Caco-2 (cell line): Measurements from ENCODE around the gene ARSD. TPM values are rescaled to one million over a fixed set of nuclear protein-coding genes. Genes with fewer than 3 reads are reported as not detected.
"Not testable (repeated sequence)": the region's sequence is repeated elsewhere in the genome, so short reads cannot be mapped to it uniquely, and the experiment has no call there.

Experiments
- Bru-seq: library from RNA; stranded (reverse); fragments of 400-500 nt; gene quantifications from one replicate; lab custom pipeline; 2021; lab: Mats Ljungman, UMichigan
- BruChase-seq, 2 experiments: library from RNA; stranded (reverse); fragments of 400-500 nt; gene quantifications; one replicate each; lab custom pipeline; 2021; lab: Mats Ljungman, UMichigan
- BruUV-seq: library from RNA; stranded (reverse); fragments of 400-500 nt; replicated peaks from 2 replicates; lab custom pipeline; 2021; lab: Mats Ljungman, UMichigan
- CTCF ChIA-PET: fragments of 300-600 bp; sonication (Branson Sonifier 250); formaldehyde crosslinking; loops from one replicate; lab custom pipeline; 2022; ENCODE audit warnings: antibody characterized with exemption; lab: Charles Lee
- POLR2A ChIA-PET: fragments of 300-600 bp; sonication (Branson Sonifier 250); formaldehyde crosslinking; loops from one replicate; lab custom pipeline; 2022; ENCODE audit warnings: antibody characterized with exemption; lab: Charles Lee
- DNase-seq, 2 experiments: peaks; one replicate each; pipeline versions ENCODE4 v3.0.0 to v3.0.0-alpha.2; 2020 to 2022
- H3K27me3 ChIP-seq: replicated peaks from 2 replicates; pipeline ENCODE4 v1.6.0; 2011; ENCODE audit warnings: low read length; ENCODE audit not compliant: control insufficient read depth, insufficient read depth
- H3K36me3 ChIP-seq: 2 replicates; pipeline ENCODE4 v1.5.1; 2011; ENCODE audit warnings: low read length; ENCODE audit not compliant: control insufficient read depth, insufficient read depth
- H3K4me1 ChIP-seq: fragments of 250-450 bp; sonication (Bioruptor Pico); 2 replicates; pipeline ENCODE4 v1.5.1; 2020; ENCODE audit warnings: mild to moderate bottlenecking
- H3K4me3 ChIP-seq: 2 replicates; pipeline ENCODE4 v1.5.1; 2011; ENCODE audit warnings: low read depth, mild to moderate bottlenecking, control low read depth, low read length
- H3K9me3 ChIP-seq: fragments of 250-450 bp; sonication (Bioruptor Pico); 2 replicates; pipeline ENCODE4 v1.5.1; 2020; ENCODE audit warnings: mild to moderate bottlenecking, moderate library complexity
- H3K27ac Mint-ChIP-seq: one replicate; pipeline ENCODE4 v1.8.0; 2022; ENCODE audit warnings: mixed read lengths; ENCODE audit not compliant: unreplicated experiment
- H3K27me3 Mint-ChIP-seq: one replicate; pipeline ENCODE4 v1.8.0; 2022; ENCODE audit warnings: mixed read lengths; ENCODE audit not compliant: insufficient read depth, unreplicated experiment
- H3K36me3 Mint-ChIP-seq: one replicate; pipeline ENCODE4 v1.8.0; 2022; ENCODE audit warnings: mild to moderate bottlenecking, mixed read lengths; ENCODE audit not compliant: insufficient read depth, unreplicated experiment
- H3K4me1 Mint-ChIP-seq: one replicate; pipeline ENCODE4 v1.8.0; 2022; ENCODE audit warnings: low read depth, mixed read lengths; ENCODE audit not compliant: unreplicated experiment
- H3K4me3 Mint-ChIP-seq: one replicate; pipeline ENCODE4 v1.8.0; 2022; ENCODE audit warnings: mild to moderate bottlenecking, moderate library complexity, mixed read lengths; ENCODE audit not compliant: unreplicated experiment
- H3K9me3 Mint-ChIP-seq: one replicate; pipeline ENCODE4 v1.8.0; 2022; ENCODE audit warnings: mixed read lengths; ENCODE audit not compliant: unreplicated experiment
- CTCF ChIP-seq, 2 experiments: fragments of 200-600 bp in 1 of 2; IDR thresholded peaks; 1 replicate in 1 of 2; 2 replicates in 1 of 2; pipeline versions ENCODE4 v1.5.1 to v1.8.0; 2011 to 2022; ENCODE audit warnings: antibody characterized with exemption in 1 of 2, control low read depth in 1 of 2, inconsistent platforms in 1 of 2, low read depth in 1 of 2, low read length in 1 of 2, mild to moderate bottlenecking in 1 of 2, moderate library complexity in 1 of 2; ENCODE audit not compliant: insufficient read depth in 1 of 2, severe bottlenecking in 1 of 2, unreplicated experiment in 1 of 2
- intact Hi-C: fragments of 100-400 bp; cut with micrococcal nuclease; formaldehyde crosslinking; loops from one replicate; pipeline ENCODE4 v1.10.0; 2022; ENCODE audit not compliant: unreplicated experiment
- long read RNA-seq: library from polyadenylated mRNA; stranded (forward); transcript quantifications from one replicate; pipeline ENCODE4 v2.0.0, GENCODE V29; 2022
- total RNA-seq: library from RNA; stranded (reverse); gene quantifications from 2 replicates; pipeline ENCODE4 v1.2.3, GENCODE V29; 2022

Gene ARSD, protein sequence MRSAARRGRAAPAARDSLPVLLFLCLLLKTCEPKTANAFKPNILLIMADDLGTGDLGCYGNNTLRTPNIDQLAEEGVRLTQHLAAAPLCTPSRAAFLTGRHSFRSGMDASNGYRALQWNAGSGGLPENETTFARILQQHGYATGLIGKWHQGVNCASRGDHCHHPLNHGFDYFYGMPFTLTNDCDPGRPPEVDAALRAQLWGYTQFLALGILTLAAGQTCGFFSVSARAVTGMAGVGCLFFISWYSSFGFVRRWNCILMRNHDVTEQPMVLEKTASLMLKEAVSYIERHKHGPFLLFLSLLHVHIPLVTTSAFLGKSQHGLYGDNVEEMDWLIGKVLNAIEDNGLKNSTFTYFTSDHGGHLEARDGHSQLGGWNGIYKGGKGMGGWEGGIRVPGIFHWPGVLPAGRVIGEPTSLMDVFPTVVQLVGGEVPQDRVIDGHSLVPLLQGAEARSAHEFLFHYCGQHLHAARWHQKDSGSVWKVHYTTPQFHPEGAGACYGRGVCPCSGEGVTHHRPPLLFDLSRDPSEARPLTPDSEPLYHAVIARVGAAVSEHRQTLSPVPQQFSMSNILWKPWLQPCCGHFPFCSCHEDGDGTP
- total RNA-seq = 5.8 TPM in 2 replicates
- percentile 39 among the genes with signal in this experiment for Bru-seq, nascent RNA
- BruChase-seq, experiment 1, labeled RNA remaining after a 2-hour chase = percentile 46 among the genes with signal in this experiment
- BruChase-seq, experiment 2, labeled RNA remaining after a 6-hour chase = percentile 54 among the genes with signal in this experiment
- long read RNA-seq, full-length matches to known transcripts = 6 of 8 reads
- long read RNA-seq, partial matches to known transcripts = 0 of 8 reads
- long read RNA-seq, other reads (novel, unspliced or antisense) = 2 of 8 reads

GRCh38 chrX:2928583-2929434 is at the start of gene ARSD:
Gene ARSD, minus strand, starts transcription at chrX:2929339. Its CDS starts 64 bp downstream, at chrX:2929275.
- Histone ChIP-seq H3K27me3 (no peaks in the 10 kb centered on the region), H3K4me1 (no peaks in the 10 kb centered on the region; the same call in 1 of the 2 replicates), H3K4me3 (peak within 1 kb of the TSS; percentile 19), H3K36me3 (no peaks in the 10 kb centered on the region), H3K9me3 (no peaks in the 10 kb centered on the region)
- H3K27ac Mint-ChIP-seq = peak within 1 kb of the TSS; percentile 50
- H3K27me3 Mint-ChIP-seq = no peaks in the 10 kb centered on the region
- ChIA-PET POLR2A (interaction anchor here (0.6 kb wide), 1 partner anchor 30 kb away, joined by 3 read pairs; no protein-coding TSS in a partner anchor), CTCF (no interaction called here)
- BruUV-seq = no TSS peak
- peak; percentile 47 to 72 for DNase-seq
- no peaks in the 10 kb centered on the region for H3K9me3 Mint-ChIP-seq
- H3K4me1 Mint-ChIP-seq = no peaks in the 10 kb centered on the region
- intact Hi-C loops = loop anchor here (2.0 kb wide), 1 partner anchor 30 kb away; no protein-coding TSS in a partner anchor
- H3K36me3 Mint-ChIP-seq = peaks cover 15% of the 10 kb centered on the region
- peak within 1 kb of the TSS; percentile 63 for H3K4me3 Mint-ChIP-seq
- TF ChIP-seq CTCF (IDR thresholded peaks at IDR 0.05; ENCODE audit: insufficient read depth in 1 of 2, low read depth in 1 of 2, low read length in 1 of 2, severe bottlenecking in 1 of 2, unreplicated experiment in 1 of 2) = no peak

DNA sequence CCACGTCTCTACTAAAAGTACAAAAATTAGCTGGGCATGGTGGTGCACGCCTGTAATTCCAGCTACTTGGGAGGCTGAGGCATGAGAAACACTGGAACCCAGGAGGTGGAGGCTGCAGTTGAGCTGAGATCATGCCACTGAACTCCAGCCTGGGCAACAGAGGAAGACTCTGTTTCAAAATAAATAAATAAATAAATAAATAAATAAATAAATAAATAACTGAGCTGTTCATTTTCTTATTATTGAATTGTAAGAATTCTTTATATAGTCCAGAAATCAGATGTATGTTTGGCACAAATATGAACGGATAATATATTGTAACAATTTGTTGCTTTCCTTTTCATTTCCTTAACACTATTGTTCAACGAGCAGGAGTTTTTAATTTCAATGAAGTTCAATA is 49.5 kb upstream of the ARSD start:
- H3K4me1 Mint-ChIP-seq, intact Hi-C loops, H3K4me3 ChIP-seq, BruUV-seq, POLR2A ChIA-PET, H3K36me3 ChIP-seq, H3K27me3 Mint-ChIP-seq, H3K36me3 Mint-ChIP-seq, H3K9me3 ChIP-seq, CTCF ChIA-PET, H3K27me3 ChIP-seq, H3K4me3 Mint-ChIP-seq, H3K27ac Mint-ChIP-seq, DNase-seq, H3K9me3 Mint-ChIP-seq, H3K4me1 ChIP-seq: not testable (repeated sequence)

DNA sequence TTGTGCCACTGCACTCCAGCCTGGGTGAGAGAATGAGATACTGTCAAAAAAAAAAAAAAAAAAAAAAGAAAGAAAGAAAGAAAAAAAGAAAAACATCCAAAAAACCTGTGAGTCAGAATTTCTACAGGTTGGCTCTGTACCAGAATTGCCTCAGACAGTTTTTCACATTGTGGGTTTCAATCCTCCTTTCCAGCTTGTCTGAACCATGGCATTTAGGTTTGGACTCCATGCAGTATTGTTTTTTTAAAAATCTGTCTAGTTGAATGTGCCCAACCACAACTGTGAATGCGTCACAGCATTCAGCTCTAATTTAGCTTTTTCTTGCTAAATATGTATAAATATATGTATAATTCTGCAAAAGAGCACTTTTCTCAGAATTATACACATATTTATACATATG is 45.8 kb upstream of the ARSD start:
- H3K36me3 ChIP-seq = no peaks in the 10 kb centered on the region
- no peaks in the 10 kb centered on the region for H3K27me3 ChIP-seq
- BruUV-seq = no TSS peak
- Mint-ChIP-seq H3K27me3 (no peaks in the 10 kb centered on the region), H3K36me3 (no peaks in the 10 kb centered on the region), H3K4me1 (peaks cover 5% of the 10 kb centered on the region), H3K27ac (no peak overlapping the region), H3K4me3 (no peak overlapping the region), H3K9me3 (no peaks in the 10 kb centered on the region)
- H3K9me3 ChIP-seq = no peaks in the 10 kb centered on the region
- ChIA-PET CTCF (no interaction called here), POLR2A (no interaction called here)
- H3K4me1 ChIP-seq = no peaks in the 10 kb centered on the region
- no peak overlapping the region for H3K4me3 ChIP-seq
- no peak for TF ChIP-seq CTCF (IDR thresholded peaks at IDR 0.05; ENCODE audit: insufficient read depth in 1 of 2, low read depth in 1 of 2, low read length in 1 of 2, severe bottlenecking in 1 of 2, unreplicated experiment in 1 of 2)
- intact Hi-C loops = no loop called here
- no peak for DNase-seq
